Activated CD8-positive, alpha-beta memory T cell treated with anti-CD3 and anti-CD28 coated beads, Interleukin-2, amount 50 U/mL, for 24 hours (primary cell): ENCODE data around the gene POLR2E.

ENCODE experiments used
- DNase-seq: peaks from one replicate; pipeline ENCODE4 v3.0.0-alpha.2; 2020; ENCODE audit errors: extremely low read depth

Gene POLR2E

GRCh38 chr19:1111641-1112267 lies 16.6 kb upstream of the POLR2E start:
- DNase-seq: no peak

GRCh38 chr19:1110809-1111640 lies 15.8 kb upstream of the POLR2E start:
- no peak for DNase-seq

GRCh38 chr19:1109697-1110671 lies 14.8 kb upstream of the POLR2E start:
- DNase-seq: no peak

DNA sequence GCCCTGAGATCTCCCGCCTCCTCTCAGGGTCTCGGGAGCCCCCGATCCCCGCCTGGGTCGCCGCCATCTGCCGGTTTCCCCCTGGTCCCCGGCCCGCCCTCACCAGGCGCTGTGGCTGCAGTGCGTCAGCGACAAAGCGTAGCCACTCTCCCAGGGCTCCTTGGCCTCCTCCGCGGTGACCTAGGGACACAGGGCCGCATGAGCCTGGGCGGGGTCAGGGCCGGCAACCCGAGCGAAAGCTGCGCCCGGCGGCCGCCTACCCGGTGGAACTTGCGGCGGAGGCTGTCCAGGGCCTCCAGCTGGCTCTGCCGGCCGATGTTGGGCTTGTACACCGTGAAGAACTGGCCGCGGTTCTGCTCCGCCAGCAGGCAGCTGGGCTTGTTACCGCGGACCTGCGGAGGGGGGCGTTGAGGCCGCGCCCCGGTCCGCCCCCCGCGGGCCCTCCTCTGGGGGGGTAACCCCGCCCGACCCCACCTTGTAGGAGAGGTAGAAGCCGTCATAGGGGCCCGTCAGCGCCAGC lies 13.9 kb upstream of the POLR2E start:
- no peak for DNase-seq

GRCh38 chr19:1108291-1109031 lies 13.3 kb upstream of the POLR2E start:
- DNase-seq: no peak

DNA sequence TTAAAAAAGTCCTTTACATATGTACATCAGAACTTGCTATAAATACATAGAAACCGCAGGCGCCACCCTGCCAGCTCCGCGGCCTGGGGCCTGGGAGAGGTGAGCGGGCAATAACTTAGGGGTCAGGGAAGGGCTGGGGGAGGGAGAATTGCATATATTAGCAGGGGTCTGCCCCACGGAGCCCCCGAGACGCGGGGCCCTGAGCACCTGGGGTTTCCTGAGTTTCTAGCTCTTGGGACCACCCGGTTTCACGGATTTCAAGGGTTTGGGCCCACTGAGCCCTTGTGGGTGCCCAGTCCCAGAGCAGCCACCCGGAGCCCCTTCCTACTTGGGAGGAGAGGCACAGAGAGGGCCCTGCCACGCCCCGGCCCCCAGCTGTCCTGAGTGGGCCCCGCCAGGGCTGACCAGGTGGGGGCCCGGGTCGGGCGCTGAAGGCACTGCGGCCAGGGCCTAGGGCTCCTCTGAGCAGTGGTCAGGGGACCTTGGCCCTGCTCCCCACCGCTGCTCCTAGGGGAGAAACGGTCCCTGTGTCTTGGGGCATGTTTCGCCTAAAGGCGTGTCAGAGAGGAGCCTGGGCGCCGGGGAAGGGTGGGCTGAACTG lies 12.6 kb upstream of the POLR2E start:
- no peak for DNase-seq

DNA sequence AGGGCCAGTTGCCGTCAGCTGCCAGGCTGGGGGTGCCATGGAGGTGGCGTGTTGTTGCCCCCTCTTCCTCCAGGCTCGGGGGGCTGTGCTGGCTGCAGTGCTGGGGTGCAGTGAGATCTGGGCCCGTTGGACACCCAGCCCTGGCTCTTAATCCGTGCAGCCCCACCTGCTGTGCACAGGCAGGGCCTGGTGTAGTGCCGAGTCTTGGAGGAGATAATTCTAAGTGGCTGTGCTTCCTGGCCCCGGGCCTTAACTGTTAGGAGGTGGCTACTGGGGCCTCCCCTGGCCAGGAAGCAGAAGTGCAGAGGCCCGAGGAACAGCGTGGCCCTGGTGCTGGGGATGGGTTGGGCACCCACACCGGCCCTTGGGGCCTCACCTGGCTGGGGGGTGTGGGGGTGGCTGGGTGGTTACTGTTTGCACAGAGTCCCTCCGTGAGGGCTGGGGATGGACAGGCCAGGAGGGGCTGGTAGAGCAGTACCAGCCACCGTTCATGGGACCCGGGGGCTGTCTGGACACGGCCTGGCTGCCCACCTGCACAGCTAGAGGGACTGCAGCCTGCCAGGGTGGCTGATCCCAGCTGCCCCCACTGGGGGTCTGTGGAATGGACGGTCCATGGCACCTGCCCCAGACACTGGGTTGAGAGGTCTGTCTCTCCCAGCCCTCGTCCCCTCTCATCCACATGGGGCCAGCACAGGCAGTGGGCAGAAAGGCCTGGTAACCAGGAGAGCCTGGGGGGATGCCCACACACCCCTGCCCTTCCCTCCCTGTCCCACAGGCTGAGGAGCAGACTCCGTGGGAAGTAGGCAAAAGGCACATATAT lies 11.9 kb upstream of the POLR2E start:
- DNase-seq: no peak

- no peak for DNase-seq
Measured at GRCh38 chr19:1105873-1106840, 11.0 kb upstream of the POLR2E start.

- DNase-seq: no peak
Measured at GRCh38 chr19:1105008-1105872, 10.1 kb upstream of the POLR2E start.

GRCh38 chr19:1104311-1105007 lies 9.3 kb upstream of the POLR2E start:
- DNase-seq: no peak

GRCh38 chr19:1103708-1104310 lies 8.6 kb upstream of the POLR2E start, which contains the start of gene GPX4:
GPX4 (plus strand) TSS chr19:1103994; CDS start chr19:1104044, 50 bp downstream.
- DNase-seq: peak; percentile 90

- DNase-seq: no peak
Measured at GRCh38 chr19:1103132-1103707, 8.0 kb upstream of the POLR2E start.

- no peak for DNase-seq
Measured at GRCh38 chr19:1102407-1103131, 7.4 kb upstream of the POLR2E start.

DNA sequence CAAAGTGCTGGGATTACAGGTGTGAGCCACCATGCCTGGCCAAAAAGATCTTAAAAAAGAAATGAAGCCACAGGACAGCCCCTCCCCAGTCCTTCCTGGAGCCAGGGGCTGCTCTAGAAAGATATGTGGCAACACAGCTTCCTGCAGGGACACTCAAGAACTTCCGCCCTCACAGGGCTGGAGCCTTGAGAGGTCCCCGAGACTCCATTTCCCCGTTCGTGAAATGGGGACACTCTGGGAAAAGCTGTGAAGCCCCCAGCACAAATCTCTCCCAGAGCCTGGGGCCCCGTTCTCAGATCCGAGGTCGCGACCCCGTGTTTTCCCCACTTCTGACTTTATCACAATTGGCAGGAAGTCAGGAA lies 6.1 kb upstream of the POLR2E start:
- DNase-seq: no peak

GRCh38 chr19:1098177-1099051 lies 3.2 kb upstream of the POLR2E start:
- no peak for DNase-seq
